ENCODE results near the gene EIF4G3.
"Not testable (repeated sequence)": the region's sequence is repeated elsewhere in the genome, so short reads cannot be mapped to it uniquely, and the experiment has no call there.

The EIF4G3 gene

GRCh38 chr1:21065851-21066250 lies 110.8 kb downstream of the EIF4G3 start:
- Histone ChIP-seq H3K27ac (no peak overlapping the region), H3K36me3 (replicated peaks) (no peaks in the 10 kb centered on the region), H3K27me3 (replicated peaks) (no peaks in the 10 kb centered on the region), H3K4me3 (ENCODE audit: low read depth, low read length) (no peak overlapping the region)
- in situ Hi-C loops (cut with HindIII; ENCODE audit: low pct_ligation_motif_present, low sequenced_read_pairs): no loop called here
- DNase-seq: no peak
- TF ChIP-seq CTCF (IDR thresholded peaks at IDR 0.05; ENCODE audit: low read depth, low read length, missing control alignments): no peak

- TF ChIP-seq CTCF (IDR thresholded peaks at IDR 0.05; ENCODE audit: low read depth, low read length, missing control alignments): no peak
- no peak for DNase-seq
- H3K27me3 ChIP-seq (replicated peaks): no peaks in the 10 kb centered on the region
- H3K27ac ChIP-seq: no peak overlapping the region
- no peaks in the 10 kb centered on the region for H3K36me3 ChIP-seq (replicated peaks)
- H3K4me3 ChIP-seq (ENCODE audit: low read depth, low read length): no peak overlapping the region
- in situ Hi-C loops (cut with HindIII; ENCODE audit: low pct_ligation_motif_present, low sequenced_read_pairs): no loop called here
Measured at GRCh38 chr1:21064057-21064456, 112.6 kb downstream of the EIF4G3 start.

- Histone ChIP-seq H3K27ac (no peak overlapping the region), H3K36me3 (replicated peaks) (no peaks in the 10 kb centered on the region), H3K4me3 (ENCODE audit: low read depth, low read length) (no peak overlapping the region), H3K27me3 (replicated peaks) (no peaks in the 10 kb centered on the region)
- in situ Hi-C loops (cut with HindIII; ENCODE audit: low pct_ligation_motif_present, low sequenced_read_pairs): no loop called here
- no peak for DNase-seq
- no peak for TF ChIP-seq CTCF (IDR thresholded peaks at IDR 0.05; ENCODE audit: low read depth, low read length, missing control alignments)
Measured at GRCh38 chr1:21060523-21060922, 116.2 kb downstream of the EIF4G3 start.

DNA sequence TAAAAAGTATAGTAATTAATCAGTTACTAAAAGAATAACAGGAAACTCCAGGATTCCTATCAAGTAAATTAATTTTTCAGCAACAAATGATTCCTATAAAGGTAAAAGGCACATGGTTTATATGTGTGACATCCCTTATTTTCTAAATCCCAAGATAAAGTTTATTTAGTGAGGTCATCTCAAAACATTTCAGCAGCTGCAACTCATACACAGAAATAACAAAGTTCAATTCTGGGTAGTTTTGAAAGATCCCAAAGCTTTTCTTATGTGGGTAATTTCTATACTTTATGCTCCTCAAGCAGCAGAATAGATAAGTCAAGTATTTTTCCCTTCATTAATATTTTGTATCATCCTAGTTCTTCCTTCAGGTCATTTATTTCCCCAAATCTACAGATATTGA lies 117.7 kb downstream of the EIF4G3 start:
- DNase-seq: no peak
- H3K36me3 ChIP-seq (replicated peaks): no peaks in the 10 kb centered on the region
- no peak overlapping the region for H3K4me3 ChIP-seq (ENCODE audit: low read depth, low read length)
- no peak for TF ChIP-seq CTCF (IDR thresholded peaks at IDR 0.05; ENCODE audit: low read depth, low read length, missing control alignments)
- H3K27me3 ChIP-seq (replicated peaks): no peaks in the 10 kb centered on the region
- in situ Hi-C loops (cut with HindIII; ENCODE audit: low pct_ligation_motif_present, low sequenced_read_pairs): no loop called here
- no peak overlapping the region for H3K27ac ChIP-seq

- Histone ChIP-seq H3K27ac (no peak overlapping the region), H3K4me3 (ENCODE audit: low read depth, low read length) (no peak overlapping the region), H3K36me3 (replicated peaks) (no peaks in the 10 kb centered on the region), H3K27me3 (replicated peaks) (no peaks in the 10 kb centered on the region)
- in situ Hi-C loops (cut with HindIII; ENCODE audit: low pct_ligation_motif_present, low sequenced_read_pairs): no loop called here
- TF ChIP-seq CTCF (IDR thresholded peaks at IDR 0.05; ENCODE audit: low read depth, low read length, missing control alignments): no peak
- DNase-seq: no peak
Measured at GRCh38 chr1:21058035-21058793, 118.5 kb downstream of the EIF4G3 start.

- in situ Hi-C loops (cut with HindIII; ENCODE audit: low pct_ligation_motif_present, low sequenced_read_pairs); H3K4me3 ChIP-seq (ENCODE audit: low read depth, low read length): not testable (repeated sequence)
Measured at GRCh38 chr1:21053189-21053928, 123.3 kb downstream of the EIF4G3 start.

More at GRCh38 chr1:21053189-21053928, 123.3 kb downstream of the EIF4G3 start:
- not testable (repeated sequence) for DNase-seq; H3K27ac ChIP-seq; H3K36me3 ChIP-seq (replicated peaks); H3K27me3 ChIP-seq (replicated peaks)

All from brain microvascular endothelial cell (primary cell).